Non-pigmented ciliary epithelial cell (primary cell): ENCODE results near the gene GOLGA5.
"Not testable (repeated sequence)": the region's sequence is repeated elsewhere in the genome, so short reads cannot be mapped to it uniquely, and the experiment has no call there.

Experiments
- DNase-seq: peaks from one replicate; pipeline ENCODE4 v3.0.0-alpha.2; 2010; ENCODE audit warnings: low read depth

GOLGA5 gene

GRCh38 chr14:92820536-92820840 is 26.4 kb downstream of the GOLGA5 start:
- not testable (repeated sequence) for DNase-seq

- DNase-seq: no peak
Measured at GRCh38 chr14:92830902-92831301, 36.8 kb downstream of the GOLGA5 start.

- no peak for DNase-seq
Measured at GRCh38 chr14:92832137-92832700, 38.1 kb downstream of the GOLGA5 start.

GRCh38 chr14:92841930-92842329 is 47.8 kb downstream of the GOLGA5 start:
- no peak for DNase-seq

- no peak for DNase-seq
Measured at GRCh38 chr14:92844204-92844603, 50.1 kb downstream of the GOLGA5 start.

GRCh38 chr14:92846162-92846897 is 52.2 kb downstream of the GOLGA5 start:
- DNase-seq: peak; percentile 66

GRCh38 chr14:92847278-92847677 is 53.2 kb downstream of the GOLGA5 start:
- no peak for DNase-seq

- DNase-seq: no peak
Measured at GRCh38 chr14:92847749-92848148, 53.6 kb downstream of the GOLGA5 start.

GRCh38 chr14:92848887-92849286 is 54.8 kb downstream of the GOLGA5 start:
- DNase-seq: no peak

- no peak for DNase-seq
Measured at GRCh38 chr14:92850492-92850891, 56.4 kb downstream of the GOLGA5 start.

- DNase-seq: not testable (repeated sequence)
Measured at GRCh38 chr14:92853136-92853535, 59.0 kb downstream of the GOLGA5 start.

GRCh38 chr14:92860049-92860840 is 66.1 kb downstream of the GOLGA5 start:
- DNase-seq: no peak

GRCh38 chr14:92861856-92862745 is 68.0 kb downstream of the GOLGA5 start:
- no peak for DNase-seq

GRCh38 chr14:92863286-92864080 is 69.4 kb downstream of the GOLGA5 start:
- DNase-seq: no peak

GRCh38 chr14:92865674-92866073 is 71.6 kb downstream of the GOLGA5 start:
- no peak for DNase-seq

GRCh38 chr14:92866181-92866752 is 72.2 kb downstream of the GOLGA5 start:
- no peak for DNase-seq

GRCh38 chr14:92866901-92867865 is 73.1 kb downstream of the GOLGA5 start:
- no peak for DNase-seq

GRCh38 chr14:92874962-92875661 is 81.0 kb downstream of the GOLGA5 start:
- DNase-seq: no peak

- DNase-seq: no peak
Measured at GRCh38 chr14:92877757-92878431, 83.8 kb downstream of the GOLGA5 start.
